SW480 (cell line): ENCODE measurements around the gene TSPAN9.

Experiments used
- DNase-seq: peaks from one replicate; pipeline ENCODE4 v3.0.0-alpha.2; 2016; ENCODE audit warnings: low spot score

Gene TSPAN9

DNA sequence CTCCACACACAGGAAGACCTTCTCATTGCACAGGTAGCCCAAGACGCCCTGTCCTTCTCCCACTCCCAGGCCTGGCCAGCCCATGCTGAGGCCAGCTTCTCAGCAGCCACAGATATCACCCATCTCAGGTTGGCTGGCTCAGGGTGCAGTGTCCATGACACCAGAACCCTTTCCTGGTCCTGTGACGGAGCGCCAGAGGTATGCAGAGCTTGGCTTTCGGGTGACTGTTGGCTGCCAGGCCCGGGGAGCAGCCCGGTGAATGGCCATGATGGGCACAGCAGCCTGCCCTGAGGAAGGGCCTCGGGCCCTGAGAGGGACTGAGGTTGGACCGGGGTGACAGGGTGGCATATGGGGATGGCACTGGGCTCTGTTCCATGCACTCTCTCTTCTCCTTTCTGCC is 173.4 kb downstream of the TSPAN9 start:
- no peak for DNase-seq

DNA sequence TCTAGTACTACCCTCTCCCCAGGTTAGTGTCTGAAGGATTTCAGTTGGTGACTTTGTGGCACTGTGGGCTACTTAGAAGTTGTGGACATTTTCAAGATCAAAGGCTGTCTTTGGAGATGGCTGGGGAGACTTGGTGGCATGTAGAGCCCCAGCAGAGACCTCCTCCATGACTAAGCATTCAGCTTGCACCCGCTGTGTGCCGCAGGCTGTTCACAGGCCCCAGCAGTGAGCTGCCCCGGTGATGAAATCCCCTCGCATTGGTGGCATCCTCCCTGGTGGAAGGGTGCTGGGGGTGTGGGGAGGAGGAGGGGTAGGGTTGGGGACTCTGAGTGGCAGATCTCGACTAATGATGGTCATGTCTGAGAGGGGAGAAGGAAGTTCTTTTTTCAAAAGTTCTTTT is 173.9 kb downstream of the TSPAN9 start:
- no peak for DNase-seq

DNA sequence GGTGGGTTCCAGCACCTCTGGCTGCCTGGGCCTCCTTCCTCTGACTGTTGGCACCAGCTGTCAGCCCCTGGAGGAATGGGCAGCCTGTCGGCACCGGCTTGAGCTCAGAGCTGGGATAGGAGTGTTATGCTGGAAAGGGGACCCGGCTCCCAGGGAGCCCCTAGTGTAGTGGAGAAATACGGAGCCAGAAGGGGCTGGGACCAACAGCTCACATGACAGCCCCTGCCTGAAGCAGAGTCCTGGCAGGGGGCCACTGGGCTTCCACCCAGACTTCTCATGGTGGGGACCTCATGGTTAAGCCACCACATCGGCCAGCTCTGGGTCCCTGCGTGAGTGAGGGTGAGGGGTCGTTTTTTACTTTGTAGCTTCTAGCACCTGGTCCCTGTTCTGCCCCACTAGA is 174.5 kb downstream of the TSPAN9 start:
- no peak for DNase-seq

DNA sequence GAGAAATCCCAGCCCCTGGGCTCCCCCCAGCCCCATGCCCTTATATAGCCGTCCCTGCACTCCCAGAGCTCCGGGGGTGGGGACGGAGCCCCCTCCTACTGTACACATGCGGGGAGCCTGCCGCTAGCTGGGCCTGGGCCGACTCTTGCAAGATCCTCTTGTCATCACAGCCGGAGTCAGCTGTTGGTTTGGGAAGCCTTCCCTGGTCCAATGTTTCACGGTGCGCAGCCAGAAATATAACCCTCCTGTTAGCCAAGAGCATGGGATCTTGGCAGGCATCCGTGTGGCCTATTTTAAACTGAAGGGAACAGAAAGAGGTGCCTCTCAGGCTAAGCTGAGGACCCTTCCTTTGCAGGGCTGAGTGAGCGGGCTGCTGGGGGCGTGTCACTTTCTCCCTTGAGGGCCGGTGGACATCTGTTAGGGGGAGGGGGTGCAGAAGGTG is 175.3 kb downstream of the TSPAN9 start:
- DNase-seq = no peak

DNA sequence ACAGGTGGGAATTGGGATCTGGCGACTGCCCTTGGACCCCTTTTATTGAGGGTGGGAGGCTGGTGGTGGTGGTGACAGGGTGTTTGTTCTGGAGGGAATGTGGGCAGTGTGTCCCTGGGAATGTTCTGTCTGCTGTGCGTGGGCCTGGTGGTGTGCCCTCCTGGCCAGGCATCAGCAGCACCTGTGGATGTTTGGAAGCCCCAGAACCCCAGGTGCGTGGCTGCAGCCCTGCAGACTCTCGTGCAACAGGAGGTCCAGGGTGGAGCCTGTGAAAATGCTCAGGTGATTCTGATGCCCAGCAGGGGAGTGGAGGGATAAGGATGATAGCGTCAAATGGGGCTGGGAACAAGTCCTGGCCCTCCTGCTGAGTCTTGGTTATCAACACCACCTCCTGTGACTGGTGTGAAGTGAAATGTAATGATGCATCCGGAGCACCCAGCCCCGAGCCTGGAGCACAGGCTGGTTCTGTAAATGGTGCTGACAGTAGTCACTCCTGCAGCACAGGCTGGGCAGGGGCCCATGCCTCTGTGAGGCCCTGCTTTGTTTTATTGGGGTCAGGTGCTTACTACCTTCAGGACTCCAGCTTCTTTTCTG is 176.6 kb downstream of the TSPAN9 start:
- DNase-seq = no peak

DNA sequence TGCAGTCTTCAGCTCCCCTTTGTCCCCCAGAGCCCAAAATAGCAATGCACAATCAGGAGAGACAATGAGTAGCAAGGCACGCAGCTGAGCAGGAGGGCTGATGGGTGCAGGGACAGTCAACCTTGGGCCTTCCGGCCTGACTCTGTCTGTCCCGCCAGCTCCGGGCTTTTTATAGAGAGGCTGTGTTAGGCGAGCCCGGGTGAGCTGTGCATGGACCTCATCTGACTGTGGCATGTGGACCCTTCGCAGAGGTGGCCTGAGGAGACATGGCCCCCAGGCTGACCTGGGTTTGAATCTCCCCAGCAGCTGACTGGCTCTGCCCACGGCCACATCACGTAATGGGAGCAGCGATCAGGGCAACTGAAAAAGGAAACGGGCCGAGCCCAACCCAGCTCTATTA is 177.9 kb downstream of the TSPAN9 start:
- DNase-seq = no peak

DNA sequence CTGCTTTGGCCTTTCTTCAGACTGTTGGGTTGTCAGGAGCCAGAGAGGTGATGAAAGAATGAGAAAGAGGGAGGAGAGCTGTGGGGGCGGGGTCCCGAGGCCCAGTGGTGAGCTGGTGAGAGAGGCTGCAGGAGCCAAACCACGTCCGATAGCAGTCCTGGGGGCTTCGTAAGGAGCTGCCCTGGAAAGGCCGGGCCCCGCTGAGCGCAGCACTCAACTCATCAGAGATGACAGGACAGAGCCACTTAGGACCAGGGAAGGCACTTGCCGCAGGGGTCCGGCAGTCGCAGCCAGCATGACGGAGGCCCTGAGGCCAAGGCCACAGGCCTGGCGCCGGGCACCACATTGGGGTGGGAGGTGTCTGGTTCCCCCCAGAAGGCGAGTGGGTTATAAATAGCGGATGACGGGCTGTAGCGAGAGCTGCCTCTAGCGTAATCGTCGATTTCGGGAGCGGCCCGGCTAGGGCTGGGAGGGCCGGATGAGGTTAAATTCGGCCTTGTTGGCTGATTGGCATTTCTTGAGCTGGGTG is 179.0 kb downstream of the TSPAN9 start:
- no peak for DNase-seq

DNA sequence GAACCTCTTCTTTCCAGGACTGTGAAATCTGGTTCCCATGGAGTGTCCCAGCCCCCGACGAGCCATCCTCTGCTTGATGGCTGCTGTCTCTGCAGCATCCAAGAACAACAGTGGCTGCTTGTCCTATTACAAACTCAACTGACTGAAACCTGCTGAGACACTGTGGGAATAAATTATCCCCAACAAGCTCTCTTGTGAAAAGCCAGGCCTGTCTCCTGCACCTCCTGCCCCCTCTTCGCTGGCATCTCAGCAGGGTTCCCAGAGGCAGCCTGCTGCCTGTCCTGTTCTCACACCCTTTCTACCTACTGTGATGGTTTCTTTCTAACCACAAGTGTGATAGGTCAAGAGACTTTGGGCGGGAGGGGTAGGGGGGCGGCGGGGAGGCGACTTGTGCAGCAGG is 180.2 kb downstream of the TSPAN9 start:
- DNase-seq = no peak

DNA sequence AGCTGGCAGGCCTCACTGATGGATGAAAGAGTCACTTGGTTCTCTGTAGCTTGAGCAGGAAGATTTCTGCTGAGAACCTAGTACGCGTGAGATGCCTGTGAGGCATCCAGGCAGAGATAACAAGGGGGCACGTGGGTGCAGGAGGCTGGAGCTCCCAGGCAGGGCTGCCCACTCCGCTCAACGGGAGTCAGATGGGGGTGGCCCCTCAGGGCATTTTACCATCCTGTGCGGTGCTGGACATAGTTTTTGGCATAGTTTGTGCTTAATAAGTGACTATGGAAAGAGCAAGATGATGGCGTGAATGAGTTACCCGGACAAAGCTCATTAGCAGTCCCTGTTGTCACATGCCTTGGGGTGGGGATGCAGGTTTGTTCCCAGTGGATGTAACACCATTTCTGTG is 182.8 kb downstream of the TSPAN9 start:
- DNase-seq = no peak

DNA sequence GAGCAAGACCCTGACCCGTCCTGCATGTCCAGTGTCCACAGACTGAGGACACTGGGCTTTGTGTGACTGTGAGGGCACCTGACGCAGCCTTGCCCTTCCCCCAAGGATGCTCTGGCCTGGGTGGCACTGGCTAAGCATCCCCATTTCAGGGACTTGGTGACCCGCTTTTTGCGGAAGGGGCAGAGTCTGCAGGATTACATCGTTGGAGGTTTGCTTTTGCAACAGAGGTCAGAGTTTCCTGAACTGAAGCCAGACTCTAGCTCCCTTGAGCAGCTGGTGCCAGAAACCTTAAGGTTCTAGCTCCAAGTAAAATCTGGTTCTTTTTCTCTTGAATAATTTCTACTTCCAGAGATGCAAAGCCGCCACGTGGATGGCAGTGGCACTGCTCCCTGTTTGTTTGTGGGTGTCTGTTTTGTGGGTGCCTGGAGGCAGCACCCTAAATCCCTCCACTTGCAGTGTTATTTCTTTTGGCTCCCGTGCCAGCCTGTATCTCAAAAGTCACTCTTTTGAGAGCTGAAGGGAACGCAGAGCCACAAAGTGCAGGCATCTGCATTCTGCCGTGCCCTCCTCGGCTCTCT is 184.7 kb downstream of the TSPAN9 start:
- DNase-seq = no peak

DNA sequence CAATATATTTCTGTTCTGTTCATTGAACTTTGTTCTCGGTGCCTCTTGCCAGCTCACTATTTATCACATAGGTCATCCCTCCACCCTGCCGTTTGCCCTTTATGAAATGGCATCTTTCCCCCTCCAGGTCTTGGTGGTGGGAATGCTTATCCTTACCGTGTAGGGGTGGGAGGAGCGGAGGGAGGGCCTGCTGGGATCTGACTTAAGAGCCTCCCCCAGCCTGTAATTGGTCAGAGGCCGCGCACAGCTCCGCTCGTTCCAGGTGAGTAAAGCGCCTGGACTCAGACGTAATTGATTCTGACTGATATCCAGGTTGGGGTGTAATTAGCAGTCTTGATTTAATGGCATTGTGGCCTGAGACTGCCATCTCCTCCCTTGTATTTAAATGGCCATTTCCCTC is 185.3 kb downstream of the TSPAN9 start:
- DNase-seq = no peak

DNA sequence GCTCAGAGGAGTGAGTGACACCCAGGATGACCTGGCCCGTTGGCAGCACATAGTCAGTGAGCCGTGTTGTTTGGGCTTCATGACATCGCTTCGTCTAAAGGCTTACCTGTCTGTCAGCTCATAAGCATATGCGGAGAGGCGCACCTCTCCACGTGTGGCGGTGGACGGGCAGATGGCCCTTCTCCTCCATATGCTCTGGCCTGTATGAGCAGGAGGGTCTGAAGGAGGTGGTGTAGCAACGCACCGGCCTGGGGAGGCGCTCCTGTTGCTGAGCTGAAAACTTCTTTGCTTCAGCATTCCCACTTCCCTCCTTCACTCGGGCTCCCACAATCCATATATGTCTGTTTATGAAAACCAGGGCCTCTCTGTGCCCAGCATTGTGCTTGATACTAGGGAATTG is 186.1 kb downstream of the TSPAN9 start:
- DNase-seq = no peak

DNA sequence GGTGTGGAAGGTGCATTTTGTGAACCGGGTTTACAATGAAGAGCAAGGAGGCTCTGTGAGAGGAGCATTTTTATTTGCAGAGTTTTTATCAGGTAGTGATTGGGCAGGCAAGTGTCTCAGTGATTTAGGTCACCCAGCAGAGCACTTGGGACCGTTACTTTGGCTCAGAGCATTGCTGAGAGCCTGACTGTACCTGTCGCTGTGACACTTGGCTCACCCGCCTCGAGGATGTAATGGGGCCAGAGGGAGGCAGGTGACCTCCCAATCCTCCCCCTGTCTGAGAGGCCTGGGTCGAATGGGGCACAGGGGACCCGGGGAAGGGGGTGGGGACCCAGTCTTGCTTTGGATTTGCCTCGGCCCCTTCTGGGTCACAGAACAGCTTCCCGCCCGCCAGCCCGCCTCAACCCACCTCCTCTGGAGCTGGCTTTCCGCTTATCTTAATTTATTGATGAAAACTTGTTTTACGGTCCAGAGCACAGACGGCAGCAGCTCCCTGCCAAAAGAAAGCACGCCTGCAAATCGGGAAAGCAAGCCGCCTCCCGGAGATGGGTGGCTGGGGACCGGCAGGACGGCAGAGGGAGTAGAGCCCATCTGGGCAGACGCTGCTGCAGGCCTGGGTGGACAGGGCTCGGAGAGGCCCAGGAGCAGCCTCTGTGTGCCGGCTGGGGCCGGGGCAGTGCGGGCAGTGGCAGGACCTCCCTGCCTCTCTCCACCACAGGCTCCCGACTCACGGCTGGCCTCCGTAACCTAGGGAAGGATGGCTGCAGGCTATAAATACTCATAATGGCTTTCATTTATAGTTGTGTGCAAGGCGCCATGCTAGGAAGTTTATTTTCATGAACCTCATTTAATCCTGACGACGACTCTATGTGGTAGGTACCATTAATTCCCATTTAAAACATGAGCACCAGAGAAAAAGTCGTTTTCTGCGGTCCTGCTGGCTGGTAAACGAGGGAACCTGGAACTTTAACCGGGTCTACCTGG is 187.1 kb downstream of the TSPAN9 start:
- no peak for DNase-seq

DNA sequence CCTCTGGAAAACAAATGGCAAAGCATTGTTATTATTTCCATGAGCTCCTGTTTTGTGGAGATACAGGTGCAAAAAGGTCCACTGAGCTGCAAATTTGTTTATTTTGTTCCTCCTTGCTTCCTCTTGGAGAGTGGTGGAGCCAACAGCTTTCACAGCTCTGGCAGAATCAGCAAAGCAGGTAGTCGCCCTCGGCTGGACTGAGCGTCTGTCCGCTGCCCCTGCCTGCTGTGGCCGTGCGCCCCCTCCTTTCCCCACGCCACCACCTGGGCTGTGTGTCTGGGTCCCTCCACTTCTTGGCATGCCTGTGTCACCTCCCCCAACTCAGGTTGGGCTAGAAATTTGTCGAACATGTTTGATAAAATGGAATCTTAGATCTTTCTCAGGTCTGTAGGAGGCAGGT is 188.2 kb downstream of the TSPAN9 start:
- DNase-seq = no peak

DNA sequence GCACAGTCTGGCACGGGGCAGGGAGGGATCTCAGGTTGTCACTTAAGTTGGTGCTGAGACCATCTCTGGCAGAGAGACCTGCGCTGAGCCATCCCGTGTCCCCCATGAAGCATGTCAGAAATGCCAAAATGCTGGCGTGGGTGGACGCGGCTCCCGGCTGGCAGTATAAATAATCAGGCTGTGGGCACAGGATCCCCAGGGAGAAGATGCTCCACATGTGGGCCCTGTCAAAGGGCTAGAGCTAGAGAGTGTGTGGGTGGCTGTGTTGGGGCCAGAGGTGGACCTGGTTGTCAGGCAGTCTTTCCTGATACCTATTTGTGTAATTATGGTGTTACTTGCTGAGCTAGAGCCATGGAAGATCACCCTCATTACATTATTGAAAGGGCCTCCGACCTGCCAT is 189.5 kb downstream of the TSPAN9 start:
- DNase-seq = no peak

DNA sequence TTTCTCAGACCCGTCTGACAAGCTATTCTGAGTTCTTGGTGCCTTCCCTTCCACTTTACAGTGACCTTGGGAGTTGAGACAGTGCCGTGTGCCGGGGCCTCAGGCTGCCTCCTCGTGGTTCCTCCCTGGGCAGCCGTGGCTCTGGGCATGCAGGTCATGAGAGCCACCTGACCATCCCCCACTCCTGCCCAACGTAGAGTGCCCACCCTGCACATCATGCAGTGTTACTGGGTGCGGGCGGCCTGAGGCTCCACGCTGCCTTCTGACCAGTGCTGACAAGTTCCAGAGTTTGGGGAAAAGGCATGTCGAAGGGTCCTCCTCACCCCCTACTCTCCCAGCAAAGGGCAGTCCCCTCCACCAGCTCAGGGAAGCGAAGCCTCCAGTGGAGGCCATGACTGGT is 190.5 kb downstream of the TSPAN9 start:
- DNase-seq = no peak

DNA sequence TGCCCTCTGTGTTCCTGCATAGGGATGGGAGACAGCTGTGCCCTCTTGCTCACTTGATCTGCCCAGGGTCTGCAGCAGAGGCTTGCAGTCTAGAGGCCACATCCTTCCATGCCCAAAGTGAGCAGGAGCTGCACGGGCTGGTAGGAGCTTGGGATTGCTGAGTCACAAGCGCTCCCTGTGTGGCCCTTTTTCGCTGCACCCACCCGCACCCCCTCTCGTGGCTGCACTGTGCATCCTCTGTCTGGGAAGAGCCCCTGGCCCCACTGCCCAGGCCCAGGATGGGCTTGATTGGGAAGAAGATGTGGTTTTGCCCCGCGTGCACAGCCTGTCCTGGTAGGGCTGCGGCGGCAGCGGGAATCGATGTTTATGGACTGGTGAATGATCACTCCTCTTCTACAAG is 192.4 kb downstream of the TSPAN9 start:
- DNase-seq = no peak

DNA sequence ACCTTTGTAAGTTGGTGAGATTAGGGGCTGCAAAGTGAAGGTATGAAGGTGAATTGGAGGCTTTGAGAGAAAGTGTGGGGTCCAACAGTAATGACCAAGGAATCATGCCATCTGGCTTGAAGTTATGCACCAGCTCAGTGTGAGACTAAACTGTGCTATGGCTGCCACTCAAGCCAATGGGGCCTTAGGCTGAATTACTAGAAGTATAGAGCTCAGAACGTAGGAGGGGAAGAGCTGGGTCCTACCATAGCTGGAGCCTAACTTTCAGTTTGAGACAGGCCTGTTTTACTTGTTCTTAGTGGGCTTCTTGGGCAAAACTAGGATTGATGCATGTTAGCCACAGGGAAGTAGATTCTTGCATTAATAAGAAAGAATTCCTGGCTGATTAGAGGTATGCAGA is 194.0 kb downstream of the TSPAN9 start:
- DNase-seq = no peak

DNA sequence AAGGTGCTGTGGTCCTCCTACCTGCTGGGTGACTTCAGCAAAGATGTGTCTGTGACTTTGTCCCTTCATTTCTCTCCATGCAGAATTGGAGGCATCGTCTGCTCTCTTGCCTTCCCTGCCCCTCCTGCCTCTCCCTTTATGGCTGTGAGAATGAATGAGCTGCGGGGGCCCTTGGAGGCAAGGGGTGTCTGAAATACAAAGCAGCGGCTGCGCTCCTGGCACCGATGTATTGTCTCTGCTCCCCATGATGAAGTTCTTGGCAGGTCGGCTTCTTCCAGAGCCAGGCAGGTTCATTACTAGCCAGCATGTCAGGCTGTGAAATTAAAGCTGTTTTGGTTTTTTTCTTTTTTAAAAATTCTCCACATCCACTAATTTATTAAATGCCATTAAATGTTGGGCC is 194.5 kb downstream of the TSPAN9 start:
- no peak for DNase-seq

DNA sequence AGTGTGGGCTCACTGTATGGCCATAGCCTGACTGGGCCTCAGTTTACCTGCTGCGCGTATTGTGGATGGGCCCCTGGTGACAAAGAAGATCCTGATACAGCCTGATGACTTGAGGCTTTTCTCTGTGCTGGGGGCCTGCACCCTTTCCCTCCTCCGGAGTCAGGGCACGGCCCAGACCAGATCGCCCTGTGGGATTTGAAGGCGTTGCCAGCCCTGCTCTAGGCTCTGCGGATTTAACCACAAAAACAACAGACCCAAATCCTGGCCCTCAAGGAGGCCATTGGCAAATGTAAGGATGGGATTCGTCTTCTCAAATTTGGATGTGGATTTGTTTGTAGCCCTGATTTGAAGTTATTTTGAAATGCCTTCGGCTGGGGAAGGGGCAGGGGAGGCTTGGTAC is 195.8 kb downstream of the TSPAN9 start:
- DNase-seq = peak; percentile 26

DNA sequence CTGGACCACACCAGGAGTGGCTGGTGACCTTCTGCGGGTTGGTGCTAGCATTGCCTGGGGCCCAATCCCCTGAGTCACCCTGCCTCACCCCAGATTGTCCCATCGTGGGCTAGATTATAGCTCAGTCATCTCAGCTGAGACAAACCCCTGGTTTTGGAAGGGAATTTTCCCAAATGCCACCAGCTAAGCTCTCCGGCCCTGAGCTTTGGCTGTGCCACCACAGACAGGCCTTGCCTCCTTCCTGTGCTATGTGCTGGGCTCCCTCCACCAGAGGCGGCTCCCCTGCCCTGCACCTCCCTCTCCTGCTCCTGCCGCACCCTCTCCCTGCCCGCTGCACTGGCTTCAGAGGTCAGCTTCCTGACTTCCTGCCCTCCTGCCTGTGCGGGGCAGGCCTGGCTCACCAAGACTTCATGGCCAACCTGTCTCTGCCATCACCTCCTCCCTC is 196.3 kb downstream of the TSPAN9 start:
- peak; percentile 82 for DNase-seq

DNA sequence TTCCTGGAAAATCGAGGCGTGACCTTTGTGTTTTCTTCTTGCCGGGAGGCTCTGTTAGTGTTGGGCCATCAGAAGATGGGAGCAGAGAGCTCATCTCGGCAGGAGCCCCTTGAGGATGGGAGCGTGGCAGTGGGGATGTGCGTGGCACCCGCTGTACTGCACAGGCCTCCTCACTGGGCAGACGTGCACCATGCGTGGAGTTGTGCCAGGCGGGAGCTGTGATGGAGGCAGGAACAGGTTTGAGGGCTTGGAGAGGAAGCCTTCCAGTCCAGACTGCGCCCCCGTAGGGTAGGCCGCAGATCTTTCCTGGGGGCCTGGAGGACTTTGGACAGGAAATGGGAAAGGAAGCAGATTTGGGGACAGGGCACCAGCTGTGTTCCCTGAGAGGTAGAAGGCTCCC is 197.5 kb downstream of the TSPAN9 start:
- no peak for DNase-seq
